CD4-positive, alpha-beta T cell (primary cell): ENCODE results near the gene BBS1. TPM values are rescaled to one million over a fixed set of nuclear protein-coding genes. Genes with fewer than 3 reads are reported as not detected.
A peak's percentile ranks its signal among the peaks of the same experiment; 100 is the strongest.

Experiments
- ATAC-seq: fragments of 200-7000 bp; cut with Tn5 transposase; one replicate; pipeline ENCODE4 v1.10.0; 2022; ENCODE audit warnings: mild to moderate bottlenecking; ENCODE audit not compliant: poor library complexity
- CTCF ChIA-PET: fragments of 350-600 bp; sonication (Branson Sonifier 250); formaldehyde crosslinking; loops from one replicate; lab custom pipeline; 2021; ENCODE audit warnings: antibody characterized with exemption, inconsistent platforms; lab: Charles Lee
- POLR2A ChIA-PET: fragments of 350-600 bp; sonication (Branson Sonifier 250); formaldehyde crosslinking; loops from one replicate; lab custom pipeline; 2021; ENCODE audit warnings: antibody characterized with exemption, inconsistent platforms; lab: Charles Lee
- DNase-seq, 14 experiments: peaks; one replicate each; pipeline ENCODE4 v3.0.0-alpha.2; 2013 to 2020; ENCODE audit warnings: mixed read lengths in 2 of 14
- H3K27ac ChIP-seq, 2 donors: one replicate each; pipeline versions ENCODE4 v1.5.1 to v1.7.0; 2013; ENCODE audit warnings: low read length in 2 of 2, low read depth in 1 of 2, mild to moderate bottlenecking in 1 of 2
- H3K27me3 ChIP-seq, 2 experiments: 1 replicate in 1 of 2; 2 replicates in 1 of 2; pipeline versions ENCODE4 v1.6.1 to v1.7.0; 2013; ENCODE audit warnings: low read length in 2 of 2, control low read depth in 1 of 2, mild to moderate bottlenecking in 1 of 2, moderate library complexity in 1 of 2; ENCODE audit not compliant: insufficient read depth in 2 of 2, control insufficient read depth in 1 of 2
- H3K36me3 ChIP-seq: one replicate; pipeline ENCODE4 v1.6.1; 2013; ENCODE audit warnings: low read length, control low read depth; ENCODE audit not compliant: insufficient read depth
- H3K4me1 ChIP-seq: one replicate; pipeline ENCODE4 v1.6.1; 2013; ENCODE audit warnings: low read length, control low read depth; ENCODE audit not compliant: insufficient read depth
- H3K4me3 ChIP-seq: one replicate; pipeline ENCODE4 v1.5.1; 2013; ENCODE audit warnings: mild to moderate bottlenecking, low read length, moderate library complexity
- H3K9me3 ChIP-seq, 2 experiments: 1 replicate in 1 of 2; 2 replicates in 1 of 2; pipeline versions ENCODE4 v1.6.1 to v1.7.0; 2013; ENCODE audit warnings: low read length in 2 of 2, mild to moderate bottlenecking in 2 of 2, control low read depth in 1 of 2, moderate library complexity in 1 of 2; ENCODE audit not compliant: control insufficient read depth in 1 of 2, insufficient read depth in 1 of 2
- H3K27ac Mint-ChIP-seq: one replicate; pipeline ENCODE4 v1.8.0; 2020; ENCODE audit warnings: mixed read lengths
- H3K27me3 Mint-ChIP-seq: one replicate; pipeline ENCODE4 v1.8.0; 2021; ENCODE audit warnings: mixed read lengths
- H3K36me3 Mint-ChIP-seq: one replicate; pipeline ENCODE4 v1.8.0; 2021; ENCODE audit warnings: low read depth, mixed read lengths
- H3K4me1 Mint-ChIP-seq: one replicate; pipeline ENCODE4 v1.8.0; 2021; ENCODE audit warnings: low read depth, mixed read lengths
- H3K4me3 Mint-ChIP-seq: one replicate; pipeline ENCODE4 v1.8.0; 2020; ENCODE audit warnings: mild to moderate bottlenecking, mixed read lengths
- H3K9me3 Mint-ChIP-seq: one replicate; pipeline ENCODE4 v1.8.0; 2020; ENCODE audit warnings: mixed read lengths
- intact Hi-C, 2 experiments: fragments of 100-400 bp; cut with DNase I in 1 of 2; cut with micrococcal nuclease in 1 of 2; formaldehyde crosslinking; loops; one replicate each; pipeline versions ENCODE4 v1.15.1 to v1.9.0; 2023 to 2025; cut with DNase I, micrococcal nuclease
- total RNA-seq, 174 experiments: library from RNA in 2 of 174; stranded (reverse) in 2 of 174; gene quantifications; one replicate each; pipeline ENCODE4 v1.2.3 and lab custom pipeline; 2021 to 2026
- TF ChIP-seq, protein P1 (sequence below): fragments of 200-600 bp; IDR thresholded peaks from one replicate; pipeline ENCODE4 v1.8.0; 2022; ENCODE audit warnings: antibody characterized with exemption, mild to moderate bottlenecking

Gene BBS1
- total RNA-seq, 2 experiments from 2014 or later = 11.7 to 11.9 TPM

DNA sequence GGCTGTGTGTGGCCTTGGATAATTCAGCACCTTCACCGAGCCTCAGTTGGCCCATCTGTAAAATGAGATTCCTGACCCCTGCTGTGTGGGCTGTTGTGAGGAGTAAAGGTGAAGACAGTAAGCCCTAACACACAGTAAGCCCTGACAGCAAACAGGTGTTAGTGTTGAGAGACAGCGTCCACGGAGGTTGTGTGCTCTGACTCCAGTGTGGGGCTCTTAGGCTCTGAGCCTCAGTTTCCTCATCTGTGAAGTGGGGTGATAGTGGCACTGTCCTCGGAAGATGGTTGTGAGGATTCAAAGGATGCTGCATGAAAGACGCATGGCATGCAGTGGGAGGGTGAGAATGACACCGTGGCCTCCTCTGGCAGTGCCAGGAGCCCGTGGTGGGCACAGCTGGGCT is 16.0 kb upstream of the BBS1 start:
- Mint-ChIP-seq H3K4me1 (no peaks in the 10 kb centered on the region), H3K36me3 (peaks cover 56% of the 10 kb centered on the region), H3K4me3 (no peak overlapping the region), H3K9me3 (no peaks in the 10 kb centered on the region), H3K27ac (no peak overlapping the region), H3K27me3 (no peaks in the 10 kb centered on the region)
- POLR2A ChIA-PET = no interaction called here
- H3K27me3 ChIP-seq = no peaks in the 10 kb centered on the region
- intact Hi-C loops = no loop called here
- DNase-seq = no peak
- H3K4me3 ChIP-seq = no peak overlapping the region
- ATAC-seq = no peak
- H3K27ac ChIP-seq = no peak overlapping the region
- H3K4me1 ChIP-seq = no peaks in the 10 kb centered on the region
- no peaks in the 10 kb centered on the region for H3K9me3 ChIP-seq
- CTCF ChIA-PET = no interaction called here
- H3K36me3 ChIP-seq = peaks cover 50% of the 10 kb centered on the region
- TF ChIP-seq, protein P1, sequence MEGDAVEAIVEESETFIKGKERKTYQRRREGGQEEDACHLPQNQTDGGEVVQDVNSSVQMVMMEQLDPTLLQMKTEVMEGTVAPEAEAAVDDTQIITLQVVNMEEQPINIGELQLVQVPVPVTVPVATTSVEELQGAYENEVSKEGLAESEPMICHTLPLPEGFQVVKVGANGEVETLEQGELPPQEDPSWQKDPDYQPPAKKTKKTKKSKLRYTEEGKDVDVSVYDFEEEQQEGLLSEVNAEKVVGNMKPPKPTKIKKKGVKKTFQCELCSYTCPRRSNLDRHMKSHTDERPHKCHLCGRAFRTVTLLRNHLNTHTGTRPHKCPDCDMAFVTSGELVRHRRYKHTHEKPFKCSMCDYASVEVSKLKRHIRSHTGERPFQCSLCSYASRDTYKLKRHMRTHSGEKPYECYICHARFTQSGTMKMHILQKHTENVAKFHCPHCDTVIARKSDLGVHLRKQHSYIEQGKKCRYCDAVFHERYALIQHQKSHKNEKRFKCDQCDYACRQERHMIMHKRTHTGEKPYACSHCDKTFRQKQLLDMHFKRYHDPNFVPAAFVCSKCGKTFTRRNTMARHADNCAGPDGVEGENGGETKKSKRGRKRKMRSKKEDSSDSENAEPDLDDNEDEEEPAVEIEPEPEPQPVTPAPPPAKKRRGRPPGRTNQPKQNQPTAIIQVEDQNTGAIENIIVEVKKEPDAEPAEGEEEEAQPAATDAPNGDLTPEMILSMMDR = no peak

DNA sequence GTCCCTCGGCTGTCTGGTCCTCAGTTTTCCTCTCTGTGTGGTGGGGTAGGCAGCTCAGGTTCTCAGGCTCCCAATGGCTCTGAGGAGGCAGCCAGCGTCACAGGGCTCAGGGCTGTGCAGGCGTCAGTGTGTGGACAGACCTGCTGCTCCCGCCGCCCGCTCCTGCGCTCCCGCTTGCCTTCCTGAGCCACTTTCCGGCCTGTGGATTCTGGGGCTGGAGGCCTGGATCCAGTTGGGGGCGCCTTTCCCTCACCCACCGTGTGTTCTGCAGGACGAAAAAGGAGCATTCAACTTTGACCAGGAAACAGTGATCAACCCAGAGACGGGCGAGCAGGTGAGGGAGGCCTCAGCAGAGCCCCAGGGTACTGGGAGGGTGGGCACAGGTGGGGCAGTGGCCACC is 15.5 kb upstream of the BBS1 start:
- H3K27me3 ChIP-seq = no peaks in the 10 kb centered on the region
- H3K36me3 Mint-ChIP-seq = peaks cover 56% of the 10 kb centered on the region
- ChIA-PET CTCF (no interaction called here), POLR2A (no interaction called here)
- no peaks in the 10 kb centered on the region for H3K9me3 Mint-ChIP-seq
- peak in 1 of 14 experiments; percentile 12 for DNase-seq
- intact Hi-C loops = no loop called here
- no peak for ATAC-seq
- no peaks in the 10 kb centered on the region for H3K4me1 ChIP-seq
- TF ChIP-seq, protein P1 = no peak
- H3K4me3 Mint-ChIP-seq = no peak overlapping the region
- no peak overlapping the region for H3K27ac Mint-ChIP-seq
- peaks cover 50% of the 10 kb centered on the region for H3K36me3 ChIP-seq
- no peak overlapping the region for H3K27ac ChIP-seq
- no peaks in the 10 kb centered on the region for H3K9me3 ChIP-seq
- H3K4me3 ChIP-seq = no peak overlapping the region
- H3K27me3 Mint-ChIP-seq = no peaks in the 10 kb centered on the region
- H3K4me1 Mint-ChIP-seq = no peaks in the 10 kb centered on the region

DNA sequence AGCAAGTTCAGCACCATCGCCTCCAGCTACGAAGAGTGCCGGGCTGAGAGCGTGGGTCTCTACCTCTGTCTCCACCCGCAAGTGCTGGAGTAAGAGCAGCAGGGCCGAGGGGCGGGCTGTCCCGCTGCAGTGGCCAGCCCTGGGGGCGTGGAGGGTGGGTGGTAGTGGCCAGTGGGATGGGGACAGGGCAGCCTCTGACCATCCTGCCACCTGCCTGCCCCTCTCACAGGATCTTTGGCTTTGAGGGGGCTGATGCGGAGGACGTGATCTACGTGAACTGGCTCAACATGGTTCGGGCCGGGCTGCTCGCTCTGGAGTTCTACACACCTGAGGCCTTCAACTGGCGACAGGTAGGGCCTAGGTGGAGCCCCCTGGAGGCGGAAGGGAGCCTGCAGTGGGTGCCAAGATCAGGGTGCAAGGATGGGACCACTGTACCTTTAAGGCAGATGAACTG is 15.0 kb upstream of the BBS1 start:
- intact Hi-C loops = no loop called here
- TF ChIP-seq, protein P1 = no peak
- H3K36me3 Mint-ChIP-seq = peaks cover 53% of the 10 kb centered on the region
- H3K27me3 Mint-ChIP-seq = no peaks in the 10 kb centered on the region
- DNase-seq (no peak), ATAC-seq (no peak)
- no peaks in the 10 kb centered on the region for H3K27me3 ChIP-seq
- no peak overlapping the region for H3K4me3 Mint-ChIP-seq
- ChIA-PET CTCF (no interaction called here), POLR2A (no interaction called here)
- H3K9me3 ChIP-seq = no peaks in the 10 kb centered on the region
- H3K4me3 ChIP-seq = no peak overlapping the region
- H3K27ac ChIP-seq = no peak overlapping the region
- H3K4me1 ChIP-seq = no peaks in the 10 kb centered on the region
- no peak overlapping the region for H3K27ac Mint-ChIP-seq
- peaks cover 51% of the 10 kb centered on the region for H3K36me3 ChIP-seq
- no peaks in the 10 kb centered on the region for H3K4me1 Mint-ChIP-seq
- no peaks in the 10 kb centered on the region for H3K9me3 Mint-ChIP-seq
